ENCODE data around the gene TMPRSS15.

Gene TMPRSS15

DNA sequence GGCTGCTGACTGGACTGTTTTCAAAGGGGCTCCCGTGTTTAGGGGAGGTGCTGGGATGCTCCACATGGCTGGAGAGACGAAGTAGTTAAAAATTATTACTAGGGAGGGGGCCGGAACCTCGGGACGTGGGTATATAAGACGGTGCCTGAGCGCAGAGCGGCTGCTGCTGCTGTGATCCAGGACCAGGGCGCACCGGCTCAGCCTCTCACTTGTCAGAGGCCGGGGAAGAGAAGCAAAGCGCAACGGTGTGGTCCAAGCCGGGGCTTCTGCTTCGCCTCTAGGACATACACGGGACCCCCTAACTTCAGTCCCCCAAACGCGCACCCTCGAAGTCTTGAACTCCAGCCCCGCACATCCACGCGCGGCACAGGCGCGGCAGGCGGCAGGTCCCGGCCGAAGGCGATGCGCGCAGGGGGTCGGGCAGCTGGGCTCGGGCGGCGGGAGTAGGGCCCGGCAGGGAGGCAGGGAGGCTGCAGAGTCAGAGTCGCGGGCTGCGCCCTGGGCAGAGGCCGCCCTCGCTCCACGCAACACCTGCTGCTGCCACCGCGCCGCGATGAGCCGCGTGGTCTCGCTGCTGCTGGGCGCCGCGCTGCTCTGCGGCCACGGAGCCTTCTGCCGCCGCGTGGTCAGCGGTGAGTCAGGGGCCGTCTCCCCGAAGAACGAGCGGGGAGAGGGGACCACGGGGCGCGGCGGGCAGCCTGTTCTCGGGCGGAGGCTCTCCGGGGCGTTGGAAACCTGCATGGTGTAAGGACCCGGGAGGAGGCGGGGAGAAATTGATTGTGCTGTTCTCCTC, 158.7 kb downstream of the TMPRSS15 start, which contains the start of gene CHODL:
TSS of gene CHODL (plus strand) at position 163 of the 793 bp plus-strand sequence. CDS start at position 554, 391 bp downstream.
- DNase-seq (ENCODE audit: low read depth, low spot score): peak; percentile 50

DNA sequence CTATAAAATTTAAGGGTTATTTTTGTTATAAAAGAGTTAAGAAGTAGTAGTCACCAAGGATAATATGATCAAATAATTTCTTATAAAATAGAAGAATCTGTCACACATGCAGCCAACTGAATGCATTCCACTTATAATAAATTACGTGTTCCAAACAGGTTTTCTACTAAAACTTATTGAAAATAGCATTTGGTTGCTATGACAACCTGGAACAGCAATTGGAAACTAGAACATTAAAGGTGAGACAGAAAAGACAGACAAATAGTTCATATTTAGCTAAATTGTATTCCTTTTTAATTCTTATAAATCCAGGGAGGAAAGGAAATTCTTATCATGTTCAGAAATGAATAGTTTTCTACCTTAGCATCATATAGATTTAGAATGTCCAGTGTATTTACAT, 168.0 kb downstream of the TMPRSS15 start:
- DNase-seq (ENCODE audit: low read depth, low spot score): no peak

DNA sequence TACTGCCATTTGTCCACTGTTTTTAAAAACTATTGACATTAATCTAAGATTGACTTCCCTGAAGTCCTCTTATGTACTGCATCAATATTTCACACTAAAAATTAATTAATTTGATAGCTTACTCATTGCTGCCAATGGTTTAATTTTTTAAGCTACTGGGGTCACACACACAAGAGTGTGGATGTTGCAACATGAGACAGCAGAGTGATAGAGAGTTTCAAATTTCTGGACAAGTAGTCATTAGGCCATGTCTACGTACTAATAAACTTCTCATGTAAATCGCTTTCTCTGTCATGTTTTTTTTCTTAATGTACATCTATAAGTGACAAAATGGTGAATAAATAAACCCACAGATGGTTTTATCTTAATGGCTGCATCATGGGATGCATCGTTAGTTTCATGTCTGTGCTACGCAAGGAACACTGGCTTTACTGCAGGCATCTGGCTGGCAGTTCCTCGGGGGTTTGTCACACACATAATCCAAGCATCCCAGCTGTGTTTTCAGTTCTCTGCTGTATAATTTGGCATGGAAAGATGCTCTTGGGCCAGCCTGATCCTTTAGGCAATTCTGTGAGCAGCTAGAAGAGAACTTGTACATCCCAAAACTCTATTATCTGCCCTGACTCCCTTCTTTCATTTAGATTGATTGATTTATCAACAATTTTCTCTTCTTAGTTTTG, 175.4 kb downstream of the TMPRSS15 start:
- no peak for DNase-seq (ENCODE audit: low read depth, low spot score)

DNA sequence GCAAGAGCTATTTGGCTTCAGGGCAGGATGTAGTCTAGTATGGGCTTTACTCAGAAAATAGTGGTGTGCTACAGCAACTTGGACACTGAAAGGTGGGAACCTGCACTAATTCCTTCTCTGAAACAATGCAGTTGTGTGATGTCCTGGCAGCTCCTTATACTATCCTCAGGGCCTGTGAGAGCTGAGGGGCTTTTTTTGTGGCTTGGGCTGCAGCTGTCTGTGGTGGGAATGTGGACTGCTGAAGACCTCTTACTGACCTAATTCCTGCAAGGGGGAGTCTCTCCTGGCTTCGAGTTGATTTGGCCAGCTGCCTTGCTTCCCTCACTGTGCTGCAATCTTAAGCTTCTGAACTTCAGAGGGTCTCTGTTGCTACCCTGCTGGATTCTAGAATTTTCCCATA, 181.2 kb downstream of the TMPRSS15 start:
- no peak for DNase-seq (ENCODE audit: low read depth, low spot score)

DNA sequence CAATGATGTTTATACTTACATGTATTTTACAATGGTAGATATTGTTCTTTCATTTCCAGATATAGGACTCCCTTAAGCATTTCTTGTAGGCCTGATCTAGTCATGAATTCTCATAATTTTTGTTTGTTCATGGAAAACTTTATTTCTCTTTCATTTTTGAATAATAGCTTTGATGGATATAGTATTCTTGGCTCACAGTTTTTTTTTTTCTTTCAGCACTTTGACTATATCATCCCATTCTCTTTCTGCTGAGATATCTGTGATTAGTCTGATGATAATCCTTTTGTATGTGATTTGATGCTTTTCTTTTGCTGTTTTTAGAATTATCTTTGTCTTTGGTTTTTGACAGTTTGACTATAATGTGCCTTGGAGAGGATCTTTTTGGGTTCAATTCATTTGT, 183.1 kb downstream of the TMPRSS15 start:
- no peak for DNase-seq (ENCODE audit: low read depth, low spot score)
